ENCODE measurements around the gene IGSF6. TPM values are rescaled to one million over a fixed set of nuclear protein-coding genes. Genes with fewer than 3 reads are reported as not detected.

IGSF6 gene
- total and polyA plus RNA-seq, 9 of the 15 experiments (the other 6 are each of a cell fraction or from before 2014, with no cell fraction given), result 0.07 TPM; not detected in 8

- TF ChIP-seq HNRNPLL (IDR thresholded peaks at IDR 0.05; ENCODE audit: low read depth, low read length, poor library complexity, severe bottlenecking) (peak; percentile 37), KLF10 (CRISPR knock-in tag; IDR thresholded peaks at IDR 0.05) (no peak), JUND (IDR thresholded peaks at IDR 0.05; ENCODE audit: borderline replicate concordance, low read depth, low read length) (no peak), JUND (tag; IDR thresholded peaks at IDR 0.05; ENCODE audit: borderline replicate concordance, low read depth, low read length) (0 out of 3 replicates have a peak, but pooled peaks have one; percentile 15), MAZ (CRISPR knock-in tag; conservative IDR thresholded peaks at IDR 0.05 in 1 of 2, IDR thresholded peaks at IDR 0.05 in 1 of 2) (peak in 1 of 2 experiments; percentile 21; a peak in 1 of 4 replicates), MAFF (IDR thresholded peaks at IDR 0.05; ENCODE audit: low read length) (no peak), TEAD4 (IDR thresholded peaks at IDR 0.05; ENCODE audit: low read length) (peak; percentile 16; the same call in 1 of the 2 replicates), TEAD4 (CRISPR knock-in tag; IDR thresholded peaks at IDR 0.05; ENCODE audit: borderline replicate concordance) (no peak), MTA3 (IDR thresholded peaks at IDR 0.05; ENCODE audit: borderline replicate concordance) (no peak), CEBPG (CRISPR knock-in tag; IDR thresholded peaks at IDR 0.05) (0 out of 2 replicates have a peak, but pooled peaks have one; percentile 46), CEBPG (tag; conservative IDR thresholded peaks at IDR 0.05 in 1 of 2, IDR thresholded peaks at IDR 0.05 in 1 of 2) (peak in 1 of 2 experiments; percentile 62; a peak in 2 of 4 replicates), FOXK1 (CRISPR knock-in tag; IDR thresholded peaks at IDR 0.05; ENCODE audit: borderline replicate concordance) (no peak), CEBPB (tag; IDR thresholded peaks at IDR 0.05) (peak; percentile 82), ELF4 (CRISPR knock-in tag; IDR thresholded peaks at IDR 0.05) (0 out of 2 replicates have a peak, but pooled peaks have one; percentile 24), TBL1XR1 (IDR thresholded peaks at IDR 0.05; ENCODE audit: low read length in 2 of 2) (no peak), E2F1 (CRISPR knock-in tag; IDR thresholded peaks at IDR 0.05) (peak; percentile 42; the same call in 1 of the 2 replicates), CHAMP1 (IDR thresholded peaks at IDR 0.05) (no peak), PATZ1 (CRISPR knock-in tag; IDR thresholded peaks at IDR 0.05; ENCODE audit: borderline replicate concordance) (no peak), POLR2AphosphoS5 (IDR thresholded peaks at IDR 0.05; ENCODE audit: control insufficient read depth, insufficient read depth, low read depth, low read length) (no peak), SREBF2 (CRISPR knock-in tag; IDR thresholded peaks at IDR 0.05) (no peak), SMARCB1 (IDR thresholded peaks at IDR 0.05; ENCODE audit: insufficient read length, low read depth) (no peak)
Observed at GRCh38 chr16:21600031-21600773, 52.2 kb downstream of the IGSF6 start (continued).
